Activated T-helper 17 cell treated with anti-CD3 and anti-CD28 coated beads, Interleukin-2, amount 50 U/mL, for 72 hours (primary cell): ENCODE measurements around the gene MOB3C. TPM values are rescaled to one million over a fixed set of nuclear protein-coding genes. Genes with fewer than 3 reads are reported as not detected.

Source experiments
- ATAC-seq: fragments of 150-1000 bp; cut with Tn5 transposase; replicated peaks from 2 replicates; pipeline ENCODE4 v1.10.0; 2021; ENCODE audit warnings: mild to moderate bottlenecking, moderate library complexity
- H3K27ac Mint-ChIP-seq: one replicate; pipeline ENCODE4 v1.8.0; 2022; ENCODE audit warnings: mixed read lengths
- H3K27me3 Mint-ChIP-seq: one replicate; pipeline ENCODE4 v1.8.0; 2022; ENCODE audit warnings: mixed read lengths
- H3K36me3 Mint-ChIP-seq: one replicate; pipeline ENCODE4 v1.8.0; 2022; ENCODE audit warnings: low read depth, mild to moderate bottlenecking, mixed read lengths
- H3K4me1 Mint-ChIP-seq: one replicate; pipeline ENCODE4 v1.8.0; 2022; ENCODE audit warnings: mixed read lengths
- H3K4me3 Mint-ChIP-seq: one replicate; pipeline ENCODE4 v1.8.0; 2022; ENCODE audit warnings: mild to moderate bottlenecking, mixed read lengths
- H3K9me3 Mint-ChIP-seq: one replicate; pipeline ENCODE4 v1.8.0; 2022; ENCODE audit warnings: mixed read lengths
- total RNA-seq, 2 donors: library from RNA; stranded (reverse); gene quantifications; one replicate each; pipeline ENCODE4 v1.2.3, GENCODE V29; 2022

MOB3C gene
- total RNA-seq, 2 donors from 2014 or later = 13.7 to 20.9 TPM

DNA sequence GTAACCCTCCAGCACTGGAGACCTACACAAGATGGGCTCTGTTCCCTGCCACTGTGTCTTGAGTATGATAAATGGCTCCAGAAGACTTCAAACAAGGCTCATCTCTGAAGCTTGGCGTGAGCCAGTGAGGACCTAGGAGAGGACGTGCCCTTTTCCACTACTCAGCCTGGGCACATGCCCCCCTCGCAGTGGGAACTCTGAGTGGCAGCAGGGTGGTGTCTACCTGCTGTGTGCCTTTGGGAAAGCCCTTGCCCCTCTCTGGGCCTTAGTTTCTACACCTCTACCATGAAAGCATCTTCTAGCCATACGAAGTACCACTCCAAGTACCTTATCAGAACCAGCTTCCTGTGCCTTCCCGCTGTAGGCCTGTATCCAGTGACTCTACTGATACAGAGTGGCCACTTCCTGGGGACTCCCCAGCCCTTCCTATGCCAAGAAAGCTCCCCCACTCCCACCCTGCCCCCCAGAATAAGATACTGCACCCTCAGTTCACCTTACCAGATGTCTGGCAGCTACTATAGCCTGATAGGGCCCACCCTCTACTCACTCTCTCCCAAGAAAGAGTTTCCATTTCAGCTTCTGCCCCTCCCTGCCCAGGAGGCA is 3.1 kb upstream of the MOB3C start:
- H3K36me3 Mint-ChIP-seq = no peaks in the 10 kb centered on the region
- peak overlapping the region; percentile 19 for H3K27ac Mint-ChIP-seq
- H3K4me1 Mint-ChIP-seq = peaks cover 6% of the 10 kb centered on the region
- no peak overlapping the region for H3K4me3 Mint-ChIP-seq
- ATAC-seq = no peak
- no peaks in the 10 kb centered on the region for H3K27me3 Mint-ChIP-seq
- no peaks in the 10 kb centered on the region for H3K9me3 Mint-ChIP-seq

DNA sequence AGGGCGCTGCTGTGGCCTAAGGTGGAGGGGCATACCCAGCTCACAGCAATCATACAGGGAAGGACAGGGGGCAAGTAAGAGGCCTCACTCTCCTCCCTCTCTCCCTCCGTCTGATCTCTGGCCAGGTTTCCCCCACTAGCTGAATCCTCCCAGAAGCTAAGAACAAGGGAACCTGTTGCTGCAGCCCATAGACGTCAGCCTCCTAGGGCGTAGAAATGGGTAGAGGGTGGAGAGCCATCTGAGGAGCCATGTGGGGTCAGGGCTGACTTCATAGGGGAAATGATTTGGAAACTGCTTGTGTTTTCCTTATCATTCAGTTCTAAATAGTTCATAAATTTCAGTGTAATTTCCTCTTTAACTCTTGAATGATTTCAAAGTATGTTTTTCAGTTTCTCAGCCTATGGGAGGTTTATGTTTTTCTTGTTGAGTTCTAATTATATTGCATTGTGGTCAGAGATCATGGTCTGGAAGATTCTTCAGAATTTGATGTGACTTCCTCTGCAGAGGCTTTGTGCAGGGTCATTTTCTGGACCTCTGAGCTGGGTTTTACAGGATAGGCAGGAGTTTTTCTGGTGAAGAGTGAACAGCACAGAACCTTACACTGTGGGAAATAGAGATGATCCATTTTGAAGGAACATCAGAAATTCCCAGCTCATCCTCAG is 2.3 kb upstream of the MOB3C start:
- no peak for ATAC-seq
- H3K9me3 Mint-ChIP-seq = no peaks in the 10 kb centered on the region
- H3K4me1 Mint-ChIP-seq = peaks cover 6% of the 10 kb centered on the region
- H3K27ac Mint-ChIP-seq = peak overlapping the region; percentile 92
- no peaks in the 10 kb centered on the region for H3K27me3 Mint-ChIP-seq
- no peak overlapping the region for H3K4me3 Mint-ChIP-seq
- H3K36me3 Mint-ChIP-seq = no peaks in the 10 kb centered on the region

DNA sequence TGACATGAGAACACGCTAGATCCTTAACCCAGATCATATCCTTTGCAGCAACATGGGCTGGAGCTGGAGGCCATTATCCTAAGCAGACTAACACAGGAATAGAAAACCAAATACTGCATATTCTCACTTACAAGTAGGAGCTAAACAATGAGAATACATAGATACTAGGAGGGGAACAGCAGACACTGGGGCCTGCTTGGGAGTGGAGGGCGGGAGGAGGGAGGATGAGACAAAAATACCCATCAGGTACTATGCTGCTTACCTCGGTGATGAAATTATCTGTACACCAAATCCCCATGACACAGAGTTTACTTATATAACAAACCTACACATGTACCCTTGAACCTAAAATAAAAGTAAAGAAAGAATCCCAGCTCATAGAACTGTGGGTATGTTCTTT is 1.2 kb upstream of the MOB3C start:
- Mint-ChIP-seq H3K27me3 (no peaks in the 10 kb centered on the region), H3K4me3 (peak overlapping the region; percentile 93), H3K36me3 (peaks cover 3% of the 10 kb centered on the region), H3K4me1 (peaks cover 10% of the 10 kb centered on the region), H3K27ac (peak overlapping the region; percentile 92), H3K9me3 (no peaks in the 10 kb centered on the region)
- no peak for ATAC-seq

DNA sequence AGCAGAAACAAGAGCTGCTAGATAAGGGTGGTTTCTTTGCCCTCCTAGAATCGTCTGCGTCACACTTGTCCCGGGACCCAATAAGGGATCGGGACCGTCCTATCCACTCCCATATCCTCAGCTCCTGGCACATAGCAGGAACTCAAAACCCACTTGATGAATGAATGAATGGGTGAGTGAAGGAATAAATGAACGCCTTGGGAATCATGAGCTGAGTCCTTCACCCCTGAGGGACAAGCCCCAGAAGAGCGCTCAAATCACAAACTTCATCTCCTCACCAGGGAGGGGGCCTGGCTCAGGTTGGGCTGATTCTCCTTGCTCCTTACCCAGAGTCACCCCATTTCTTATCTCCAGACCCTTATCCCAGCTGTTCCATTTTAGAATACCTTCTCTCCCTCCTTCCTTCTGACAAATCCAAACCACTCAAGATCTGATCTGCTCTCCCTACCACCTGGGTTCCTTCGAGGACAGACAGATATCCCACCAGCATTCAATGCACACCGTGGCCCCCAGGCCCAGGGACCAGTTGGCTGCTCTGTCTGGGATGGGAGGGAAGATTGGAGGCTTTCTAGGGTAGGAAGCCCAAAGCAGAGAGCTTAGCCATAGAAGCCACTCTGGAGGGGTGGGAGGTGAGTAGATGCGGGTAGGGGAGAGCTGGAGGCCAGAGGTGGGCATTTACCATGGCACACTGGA is 643 bp upstream of the MOB3C start:
- Mint-ChIP-seq H3K9me3 (no peaks in the 10 kb centered on the region), H3K27me3 (no peaks in the 10 kb centered on the region), H3K36me3 (peaks cover 8% of the 10 kb centered on the region), H3K4me1 (peaks cover 10% of the 10 kb centered on the region), H3K27ac (peak overlapping the region; percentile 92), H3K4me3 (peak overlapping the region; percentile 93)
- peak; percentile 13 for ATAC-seq

DNA sequence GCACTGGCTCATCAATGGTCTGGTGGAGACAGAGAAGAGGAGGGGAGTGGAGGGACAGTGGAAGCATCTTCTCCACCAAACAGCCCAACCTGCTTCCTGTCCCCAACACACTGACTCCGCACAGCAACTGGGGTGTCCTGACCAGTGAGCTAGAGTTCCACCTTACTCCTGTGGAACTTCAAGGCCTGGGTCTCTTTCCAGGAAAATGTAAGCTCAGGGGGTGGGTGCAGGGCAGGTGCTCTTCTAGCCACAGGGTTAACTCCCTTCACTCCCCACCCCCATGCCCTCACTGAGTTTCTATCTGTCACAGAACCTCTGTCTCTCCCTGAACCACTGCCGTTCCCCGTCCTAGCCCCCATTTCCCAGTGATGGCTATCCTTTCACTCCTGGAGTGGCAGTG is 876 bp downstream of the MOB3C start:
- Mint-ChIP-seq H3K4me1 (peaks cover 14% of the 10 kb centered on the region), H3K27ac (peak overlapping the region; percentile 92), H3K9me3 (no peaks in the 10 kb centered on the region), H3K36me3 (peaks cover 18% of the 10 kb centered on the region), H3K27me3 (no peaks in the 10 kb centered on the region), H3K4me3 (peak overlapping the region; percentile 93)
- ATAC-seq = peak; percentile 18

DNA sequence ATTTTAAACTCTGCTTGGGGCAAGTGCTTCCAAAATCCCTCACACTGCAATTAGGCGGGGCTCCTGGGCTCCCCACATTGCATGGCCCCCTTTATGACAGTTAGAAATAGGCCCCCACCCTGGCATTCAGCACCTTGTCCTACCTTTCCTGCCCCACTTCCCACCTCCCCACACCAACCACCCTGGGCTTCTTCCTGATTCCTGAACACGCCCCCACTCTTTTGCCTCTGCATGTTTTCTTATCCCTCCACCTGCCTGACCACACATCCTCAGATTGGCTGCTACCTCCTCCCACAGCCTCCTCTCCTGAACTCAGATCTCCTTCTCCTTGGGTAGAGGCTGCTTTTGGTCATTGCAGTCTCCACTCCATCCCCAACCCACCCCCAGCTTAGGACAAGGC is 1.5 kb downstream of the MOB3C start:
- Mint-ChIP-seq H3K9me3 (no peaks in the 10 kb centered on the region), H3K36me3 (peaks cover 24% of the 10 kb centered on the region), H3K27me3 (no peaks in the 10 kb centered on the region), H3K27ac (peak overlapping the region; percentile 92), H3K4me1 (peaks cover 14% of the 10 kb centered on the region), H3K4me3 (peak overlapping the region; percentile 93)
- no peak for ATAC-seq

DNA sequence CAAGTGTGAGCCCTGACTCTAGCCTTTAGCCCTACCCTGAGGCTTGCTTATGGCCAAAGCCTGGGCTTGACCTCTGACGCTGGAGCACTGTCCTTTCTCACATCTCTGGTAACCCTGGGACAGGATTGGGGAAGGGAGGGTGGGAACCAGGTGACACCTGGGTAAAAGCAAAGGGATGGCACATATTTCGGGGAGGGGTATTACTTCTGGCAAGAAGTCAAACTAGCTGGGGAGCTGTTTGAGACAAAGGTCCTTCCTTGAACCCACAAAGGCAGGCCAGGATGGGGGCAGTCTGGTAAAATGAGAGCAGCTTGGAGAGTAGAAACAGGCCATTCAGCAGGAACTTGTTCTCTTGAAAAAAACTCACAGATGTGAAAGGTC is 2.0 kb downstream of the MOB3C start:
- no peak for ATAC-seq
- Mint-ChIP-seq H3K4me1 (peaks cover 17% of the 10 kb centered on the region), H3K36me3 (peaks cover 29% of the 10 kb centered on the region), H3K27me3 (no peaks in the 10 kb centered on the region), H3K4me3 (peak overlapping the region; percentile 93), H3K27ac (peak overlapping the region; percentile 92), H3K9me3 (no peaks in the 10 kb centered on the region)

DNA sequence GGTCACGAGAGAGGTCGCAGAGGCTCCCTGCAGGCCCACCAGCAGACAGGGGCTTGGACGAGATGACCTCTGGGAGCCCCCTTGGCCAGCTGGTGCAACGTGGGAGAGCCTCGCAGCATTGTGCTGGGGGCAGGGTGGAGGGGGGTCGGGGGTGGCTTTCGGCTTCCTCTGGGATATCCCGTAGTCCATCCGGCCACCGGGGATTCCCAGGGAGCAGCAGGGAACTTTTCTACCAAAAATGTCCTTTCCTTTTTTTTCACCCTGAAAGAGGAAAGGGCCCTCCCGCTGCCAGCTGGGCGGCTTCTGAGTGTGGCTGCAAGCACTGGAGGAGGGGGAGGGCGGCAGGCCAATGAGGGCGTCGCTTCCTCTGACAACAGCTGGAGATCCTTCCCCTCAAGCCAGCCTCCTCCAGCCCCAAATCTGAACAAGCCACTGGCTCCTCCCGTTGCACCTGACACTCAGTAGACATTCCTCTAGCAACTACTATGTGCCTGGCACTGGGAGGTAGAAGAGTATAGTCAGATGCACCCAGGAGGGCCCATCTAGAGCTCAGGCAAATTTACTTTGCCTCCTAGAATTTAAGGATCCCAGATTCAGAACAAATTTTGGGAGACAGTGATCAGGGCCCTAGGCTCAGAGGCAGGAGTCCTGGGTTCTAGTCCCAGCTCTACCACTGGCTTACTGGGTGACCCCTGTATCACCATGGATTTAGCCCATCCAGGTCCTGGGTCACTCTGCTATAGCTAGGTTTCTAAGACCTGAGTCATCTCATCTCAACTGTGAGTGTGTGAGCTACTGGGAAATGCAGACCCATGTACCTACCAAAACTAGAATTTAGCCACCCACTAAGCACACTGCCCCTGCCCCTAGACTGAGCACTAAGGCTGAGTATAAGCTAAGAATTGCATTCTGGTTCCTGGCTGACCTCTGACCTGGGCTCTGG is 2.7 kb downstream of the MOB3C start:
- peak; percentile 49 for ATAC-seq
- Mint-ChIP-seq H3K27ac (peak overlapping the region; percentile 92), H3K27me3 (no peaks in the 10 kb centered on the region), H3K4me1 (peaks cover 17% of the 10 kb centered on the region), H3K36me3 (peaks cover 36% of the 10 kb centered on the region), H3K4me3 (peak overlapping the region; percentile 93), H3K9me3 (no peaks in the 10 kb centered on the region)

DNA sequence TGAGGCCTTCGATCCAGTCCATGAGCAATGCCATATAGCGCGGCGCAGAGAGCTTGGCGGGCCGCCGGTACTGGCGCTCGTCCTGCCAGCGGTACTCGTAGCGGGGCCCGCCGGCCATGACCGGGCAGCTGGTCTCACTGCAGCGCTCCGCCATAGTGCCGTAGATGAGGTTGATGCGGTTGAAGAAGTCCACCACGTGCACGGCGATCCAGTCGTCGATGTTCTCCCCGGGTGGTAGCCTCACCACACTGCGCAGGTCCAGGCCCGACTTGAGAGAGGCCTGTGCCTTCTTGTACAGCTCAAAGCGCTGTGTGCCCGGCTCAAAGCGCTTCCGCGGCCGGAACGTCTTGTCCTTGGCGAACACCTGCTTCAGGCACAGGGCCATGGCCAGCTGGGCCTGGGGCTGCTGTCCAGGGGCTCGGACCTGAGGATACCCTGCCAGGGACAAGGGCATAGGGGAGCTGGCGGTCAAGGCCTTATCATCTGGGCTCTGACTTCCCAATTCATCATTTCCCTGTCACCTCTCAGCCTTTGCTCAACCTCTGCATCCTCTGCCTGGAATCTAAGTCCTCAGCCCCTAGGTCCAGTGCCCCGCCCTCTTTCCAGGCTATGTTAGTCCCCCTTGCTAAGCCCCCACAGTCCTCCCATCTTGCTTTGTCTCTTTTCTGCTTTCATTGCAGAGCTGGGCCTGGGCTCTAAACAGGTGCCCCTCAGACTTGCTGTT is 3.5 kb downstream of the MOB3C start:
- no peaks in the 10 kb centered on the region for H3K9me3 Mint-ChIP-seq
- no peaks in the 10 kb centered on the region for H3K27me3 Mint-ChIP-seq
- ATAC-seq = no peak
- H3K36me3 Mint-ChIP-seq = peaks cover 44% of the 10 kb centered on the region
- H3K4me3 Mint-ChIP-seq = peak overlapping the region; percentile 93
- H3K27ac Mint-ChIP-seq = peak overlapping the region; percentile 33
- H3K4me1 Mint-ChIP-seq = peaks cover 17% of the 10 kb centered on the region

DNA sequence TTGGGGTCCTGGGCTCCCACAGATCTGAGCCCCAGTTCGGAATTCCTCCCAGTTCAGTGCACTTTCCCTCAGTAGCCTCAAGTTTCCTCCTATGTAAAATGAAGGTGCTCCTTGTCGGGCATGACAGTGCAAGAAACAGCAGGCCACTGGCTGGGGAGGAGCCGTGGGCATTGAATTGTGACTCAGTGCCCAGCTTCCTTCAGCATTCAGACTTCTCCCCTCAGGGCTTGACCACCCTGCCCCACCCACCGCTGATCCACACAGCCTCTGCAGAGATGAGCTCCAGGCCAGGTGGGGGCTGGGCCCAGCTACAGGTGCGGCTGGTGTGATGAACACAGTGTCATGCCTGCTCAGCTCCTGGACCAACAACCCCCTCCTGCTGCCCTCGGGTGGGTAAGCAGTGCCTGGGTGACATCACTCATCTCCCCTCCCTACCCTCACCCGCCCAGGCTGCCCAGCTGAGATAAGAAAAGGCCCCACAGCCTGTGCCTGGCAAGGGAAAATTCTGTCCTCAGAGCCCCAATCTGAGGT is 4.9 kb downstream of the MOB3C start:
- H3K36me3 Mint-ChIP-seq = peaks cover 52% of the 10 kb centered on the region
- H3K4me3 Mint-ChIP-seq = no peak overlapping the region
- H3K9me3 Mint-ChIP-seq = no peaks in the 10 kb centered on the region
- no peak for ATAC-seq
- H3K4me1 Mint-ChIP-seq = peaks cover 17% of the 10 kb centered on the region
- peak overlapping the region; percentile 78 for H3K27ac Mint-ChIP-seq
- H3K27me3 Mint-ChIP-seq = no peaks in the 10 kb centered on the region

DNA sequence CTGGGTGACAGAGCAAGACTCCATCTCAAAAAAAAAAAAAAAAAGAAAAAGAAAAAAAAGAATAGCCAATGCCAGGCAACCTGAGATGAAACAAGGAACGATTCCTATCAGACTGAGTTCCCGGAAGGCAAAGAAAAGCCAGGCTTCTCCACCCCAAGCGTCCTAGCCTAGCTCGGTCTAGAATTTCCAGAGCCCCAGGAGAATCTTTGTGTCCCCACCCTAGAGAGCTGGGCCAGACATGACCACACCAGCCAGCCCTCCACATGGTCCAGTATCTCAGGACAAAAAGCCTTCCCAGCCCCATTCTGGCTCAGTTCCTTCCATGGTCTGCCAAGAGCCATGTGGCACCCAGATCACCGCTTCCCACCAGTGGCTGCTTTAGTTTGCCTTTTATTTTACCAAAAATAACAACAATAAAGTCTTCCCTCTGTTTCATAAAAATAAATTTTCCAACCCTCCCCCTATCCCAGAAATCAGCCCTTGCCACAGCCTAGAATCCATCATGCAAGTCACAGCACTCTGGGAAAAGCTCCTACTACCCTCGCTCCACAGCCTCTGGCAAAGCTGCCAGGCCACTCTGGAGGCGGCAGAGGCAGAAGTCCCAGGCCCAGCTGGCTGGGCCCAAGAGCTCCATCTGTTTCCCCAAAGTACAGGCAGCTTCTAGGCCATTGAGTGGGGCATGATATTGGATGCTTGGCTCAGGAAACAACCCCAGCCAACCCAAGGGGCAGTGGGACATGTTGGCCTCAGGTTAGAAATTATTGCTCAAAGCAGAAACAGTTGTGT is 9.1 kb downstream of the MOB3C start:
- Mint-ChIP-seq H3K4me1 (peaks cover 21% of the 10 kb centered on the region), H3K4me3 (no peak overlapping the region), H3K9me3 (no peaks in the 10 kb centered on the region), H3K36me3 (peaks cover 46% of the 10 kb centered on the region), H3K27ac (no peak overlapping the region), H3K27me3 (no peaks in the 10 kb centered on the region)
- ATAC-seq = no peak

DNA sequence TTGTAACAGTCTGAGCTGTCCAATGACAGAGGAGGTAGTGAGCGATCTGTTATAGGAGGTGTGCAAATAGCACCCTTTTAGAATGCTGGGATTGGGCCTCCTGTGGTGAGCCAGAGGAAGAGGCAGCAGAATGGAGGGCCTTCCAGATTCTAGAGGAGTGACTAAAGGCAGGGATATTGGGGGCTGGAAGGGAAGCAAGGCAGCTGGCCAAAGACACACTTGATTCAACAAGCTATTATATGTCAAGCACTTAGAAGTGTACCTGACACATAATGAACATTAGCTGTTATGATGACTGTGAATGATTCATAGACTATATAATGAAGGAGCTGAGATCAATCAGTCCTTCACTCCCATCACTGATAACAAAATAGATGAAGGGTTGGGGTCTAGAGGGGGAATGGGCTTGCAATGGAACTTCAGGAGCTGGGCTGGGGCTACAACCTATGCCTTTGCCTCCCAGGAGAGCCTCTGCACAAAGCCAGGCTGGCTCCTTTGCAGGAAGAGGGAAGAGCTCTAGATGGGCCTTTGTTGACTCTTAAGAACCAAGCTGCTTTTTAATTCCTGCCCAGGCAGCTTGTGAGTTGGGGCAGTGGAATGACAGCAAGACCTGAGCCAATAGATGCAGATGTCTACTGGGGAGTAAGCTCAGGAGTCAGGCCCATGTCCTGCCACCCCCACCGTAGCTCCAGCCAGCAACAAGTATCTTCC is 10.2 kb downstream of the MOB3C start:
- H3K27me3 Mint-ChIP-seq = no peaks in the 10 kb centered on the region
- H3K4me3 Mint-ChIP-seq = peak overlapping the region; percentile 89
- peaks cover 24% of the 10 kb centered on the region for H3K4me1 Mint-ChIP-seq
- no peaks in the 10 kb centered on the region for H3K9me3 Mint-ChIP-seq
- H3K36me3 Mint-ChIP-seq = peaks cover 41% of the 10 kb centered on the region
- H3K27ac Mint-ChIP-seq = peak overlapping the region; percentile 7
- no peak for ATAC-seq
